Transverse colon (tissue), 4 donors: ENCODE data around the gene AMIGO3.

Experiments used
- CTCF ChIP-seq, 5 experiments: fragments of 200-600 bp in 3 of 5; fragments of 450-650 bp in 2 of 5; sonication (generic) in 3 of 5; IDR thresholded peaks; 1 replicate in 2 of 5; 2 replicates in 3 of 5; pipeline ENCODE4 v1.5.1; 2016 to 2017; ENCODE audit warnings: antibody characterized with exemption in 5 of 5, inconsistent platforms in 3 of 5, mild to moderate bottlenecking in 2 of 5, moderate library complexity in 1 of 5
- POLR2A ChIP-seq: fragments of 450-650 bp; IDR thresholded peaks from one replicate; pipeline ENCODE4 v1.6.1; 2016; ENCODE audit warnings: antibody characterized with exemption, mild to moderate bottlenecking, moderate library complexity
- POLR2AphosphoS5 ChIP-seq, 3 donors: sonication (generic); formaldehyde crosslinking; IDR thresholded peaks; one replicate each; pipeline ENCODE4 v1.6.1; 2016; ENCODE audit warnings: antibody characterized with exemption in 3 of 3

- TF ChIP-seq POLR2A = no peak
- TF ChIP-seq CTCF (IDR thresholded peaks at IDR 0.05) = no peak
- TF ChIP-seq POLR2AphosphoS5 (IDR thresholded peaks at IDR 0.05) = no peak
These were observed 6.7 kb downstream of the AMIGO3 start for GRCh38 chr3:49712631-49713317.
